Psoas muscle (tissue), 8 donors: ENCODE data around the gene CCNJ. TPM values are rescaled to one million over a fixed set of nuclear protein-coding genes. Genes with fewer than 3 reads are reported as not detected.

Source experiments
- ATAC-seq, 4 donors: fragments of 200-7000 bp; cut with Tn5 transposase; one replicate each; pipeline ENCODE4 v1.9.1; 2020; ENCODE audit warnings: moderate library complexity in 3 of 4, mild to moderate bottlenecking in 2 of 4
- DNase-seq, 2 donors: peaks; one replicate each; pipeline ENCODE4 v3.0.0-alpha.2; 2020
- H3K27ac ChIP-seq: fragments of 200-600 bp; one replicate; pipeline ENCODE4 v1.8.0; 2022
- H3K27me3 ChIP-seq, 3 donors: fragments of 200-600 bp in 1 of 3; one replicate each; pipeline versions ENCODE4 v1.6.1 to v1.8.0; 2013 to 2022; ENCODE audit warnings: low read length in 2 of 3, mild to moderate bottlenecking in 2 of 3, moderate library complexity in 1 of 3; ENCODE audit not compliant: insufficient read depth in 3 of 3
- H3K36me3 ChIP-seq, 2 donors: fragments of 200-600 bp in 1 of 2; one replicate each; pipeline versions ENCODE4 v1.6.1 to v1.8.0; 2013 to 2022; ENCODE audit warnings: low read depth in 1 of 2, mild to moderate bottlenecking in 1 of 2, moderate library complexity in 1 of 2; ENCODE audit not compliant: insufficient read depth in 1 of 2
- H3K4me1 ChIP-seq: fragments of 200-600 bp; one replicate; pipeline ENCODE4 v1.8.0; 2022
- H3K4me3 ChIP-seq: fragments of 200-600 bp; one replicate; pipeline ENCODE4 v1.8.0; 2022; ENCODE audit warnings: mild to moderate bottlenecking
- H3K9me3 ChIP-seq: fragments of 200-600 bp; one replicate; pipeline ENCODE4 v1.8.0; 2022
- WGBS, 3 donors: extraction: QIAGEN DNeasy Blood & Tissue Kit; methylation state at CpG; one replicate each; pipeline versions ENCODE4 v1.1.6 to v1.1.7; 2013; 5-methylcytosine and 5-hydroxymethylcytosine counted together
- intact Hi-C, 2 donors: fragments of 100-400 bp; cut with DNase I; formaldehyde crosslinking; loops; one replicate each; pipeline versions ENCODE4 v1.11.0 to v1.14.2; 2022
- polyA plus RNA-seq, 3 donors: library from polyadenylated mRNA; stranded (reverse); fragments of 200-250 nt; gene quantifications; one replicate each; pipeline ENCODE4 v1.2.3, GENCODE V29; 2013
- total RNA-seq, 4 donors: library from RNA; stranded (reverse); fragmentation: NEBNext Ultra II Directional in 2 of 4; extraction: Animal tissue kit (Norgen Biotek cat#: 25700) in 2 of 4; gene quantifications; one replicate each; pipeline versions ENCODE4 v1.2.1 to v1.2.4, GENCODE V29; 2021 to 2023
- TF ChIP-seq, protein P1 (sequence below): fragments of 200-600 bp; IDR thresholded peaks from one replicate; pipeline ENCODE4 v1.8.0; 2022; ENCODE audit warnings: antibody characterized with exemption
- donor health status: healthy with polysubstance abuse.
- donor health status: DM: no; HTN: no; CAD: no; lungs with moderate emphysema.
- donor health status: Bipolar disorder and iron deficiency.
- donor health status: healthy.
- donor health status: DM: yes; HTN: yes; CAD: no.
- donor health status: DM: no; HTN: no; CAD: no.
- donor health status: DM: no; HTN: no; CAD: no.
- donor health status: DM: yes; HTN: yes; CAD: no.

The CCNJ gene
- total and polyA plus RNA-seq, 7 donors, result 2.0 to 8.4 (median 4.8) TPM

GRCh38 chr10:96107623-96108038 is 64.2 kb downstream of the CCNJ start:
- DNase-seq, result no peak
- intact Hi-C loops, result no loop called here
- 44 to 56% (median 48%) methylated on average over 3 of the region's 3 CpGs for WGBS, 3 donors
- H3K27ac ChIP-seq, result no peak overlapping the region
- no peak for ATAC-seq
- peaks cover 0 to 51% (median 7%) of the 10 kb centered on the region in 3 donors for H3K27me3 ChIP-seq
- no peak overlapping the region for H3K4me3 ChIP-seq
- H3K9me3 ChIP-seq, result no peaks in the 10 kb centered on the region
- no peaks in the 10 kb centered on the region for H3K4me1 ChIP-seq
- H3K36me3 ChIP-seq, result no peaks in the 10 kb centered on the region
- TF ChIP-seq, protein P1, sequence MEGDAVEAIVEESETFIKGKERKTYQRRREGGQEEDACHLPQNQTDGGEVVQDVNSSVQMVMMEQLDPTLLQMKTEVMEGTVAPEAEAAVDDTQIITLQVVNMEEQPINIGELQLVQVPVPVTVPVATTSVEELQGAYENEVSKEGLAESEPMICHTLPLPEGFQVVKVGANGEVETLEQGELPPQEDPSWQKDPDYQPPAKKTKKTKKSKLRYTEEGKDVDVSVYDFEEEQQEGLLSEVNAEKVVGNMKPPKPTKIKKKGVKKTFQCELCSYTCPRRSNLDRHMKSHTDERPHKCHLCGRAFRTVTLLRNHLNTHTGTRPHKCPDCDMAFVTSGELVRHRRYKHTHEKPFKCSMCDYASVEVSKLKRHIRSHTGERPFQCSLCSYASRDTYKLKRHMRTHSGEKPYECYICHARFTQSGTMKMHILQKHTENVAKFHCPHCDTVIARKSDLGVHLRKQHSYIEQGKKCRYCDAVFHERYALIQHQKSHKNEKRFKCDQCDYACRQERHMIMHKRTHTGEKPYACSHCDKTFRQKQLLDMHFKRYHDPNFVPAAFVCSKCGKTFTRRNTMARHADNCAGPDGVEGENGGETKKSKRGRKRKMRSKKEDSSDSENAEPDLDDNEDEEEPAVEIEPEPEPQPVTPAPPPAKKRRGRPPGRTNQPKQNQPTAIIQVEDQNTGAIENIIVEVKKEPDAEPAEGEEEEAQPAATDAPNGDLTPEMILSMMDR, result no peak

Other genes starting within 250 kb of the CCNJ start
- gene CC2D2B, start 135.6 kb upstream of the CCNJ start, total RNA-seq, result under 1 TPM; 0.09 to 0.32 (median 0.20) TPM
- gene CC2D2B, start 135.6 kb upstream of the CCNJ start, polyA plus RNA-seq, result under 1 TPM; 0.07 to 0.18 (median 0.15) TPM
- gene ZNF518A, start 86.7 kb downstream of the CCNJ start, total RNA-seq, result 10 to 100 TPM in 1 of 4 donors, 1 to 10 TPM in 3; 7.4 to 10.2 (median 8.2) TPM
- gene ZNF518A, start 86.7 kb downstream of the CCNJ start, polyA plus RNA-seq, result 1 to 10 TPM; 1.9 to 6.3 (median 3.0) TPM
- gene BLNK, start 228.0 kb downstream of the CCNJ start, total RNA-seq, result 1 to 10 TPM; 1.1 to 3.7 (median 1.2) TPM
- gene BLNK, start 228.0 kb downstream of the CCNJ start, polyA plus RNA-seq, result under 1 TPM; 0.15 to 0.25 (median 0.22) TPM